DOHH2 (cell line): ENCODE data around the gene YBX2.

ENCODE experiments used
- H3F3A ChIP-seq: fragments of 200-600 bp; sonication (generic), shearing (Covaris generic); 2 replicates; pipeline ENCODE4 v1.6.0; 2016; ENCODE audit warnings: antibody characterized with exemption, mild to moderate bottlenecking; ENCODE audit not compliant: control insufficient read depth, insufficient read depth
- H3K27ac ChIP-seq: fragments of 200-600 bp; sonication (generic); 2 replicates; pipeline ENCODE4 v1.5.1; 2014; ENCODE audit warnings: low read depth, mild to moderate bottlenecking, low read length, moderate library complexity
- H3K27me3 ChIP-seq: fragments of 200-600 bp; sonication (generic); 2 replicates; pipeline ENCODE4 v1.6.1; 2014; ENCODE audit warnings: mild to moderate bottlenecking, low read length, mixed read lengths; ENCODE audit not compliant: control insufficient read depth
- H3K36me3 ChIP-seq: fragments of 200-600 bp; sonication (generic); 2 replicates; pipeline ENCODE4 v1.6.1; 2014; ENCODE audit warnings: mild to moderate bottlenecking, low read length, moderate library complexity, mixed read lengths; ENCODE audit not compliant: control insufficient read depth
- H3K4me1 ChIP-seq: fragments of 200-600 bp; sonication (generic); 2 replicates; pipeline ENCODE4 v1.6.1; 2014; ENCODE audit warnings: mild to moderate bottlenecking, low read length, mixed read lengths; ENCODE audit not compliant: control insufficient read depth
- H3K4me2 ChIP-seq: fragments of 200-600 bp; sonication (generic); 2 replicates; pipeline ENCODE4 v1.6.0; 2014; ENCODE audit warnings: mild to moderate bottlenecking, low read length, moderate library complexity
- H3K4me3 ChIP-seq: fragments of 200-600 bp; sonication (generic); 2 replicates; pipeline ENCODE4 v1.5.1; 2014; ENCODE audit warnings: mild to moderate bottlenecking, low read length, mixed read lengths
- H3K79me2 ChIP-seq: fragments of 200-600 bp; sonication (generic); 2 replicates; pipeline ENCODE4 v1.6.1; 2014; ENCODE audit warnings: mild to moderate bottlenecking, low read length, mixed read lengths; ENCODE audit not compliant: control insufficient read depth
- H3K9me2 ChIP-seq: fragments of 200-600 bp; sonication (generic); replicated peaks from 2 replicates; pipeline ENCODE4 v1.6.1; 2014; ENCODE audit warnings: mild to moderate bottlenecking, low read length, mixed read lengths; ENCODE audit not compliant: control insufficient read depth
- H3K9me3 ChIP-seq: fragments of 200-600 bp; sonication (generic); 2 replicates; pipeline ENCODE4 v1.6.1; 2014; ENCODE audit warnings: antibody characterized with exemption, low read length, mixed read lengths; ENCODE audit not compliant: control insufficient read depth, insufficient read depth
- H4K20me1 ChIP-seq: fragments of 200-600 bp; sonication (generic); 2 replicates; pipeline ENCODE4 v1.6.0; 2014; ENCODE audit warnings: low read depth, mild to moderate bottlenecking, antibody characterized with exemption, low read length, moderate library complexity; ENCODE audit not compliant: control insufficient read depth, insufficient read depth
- EZH2phosphoT487 ChIP-seq: fragments of 200-600 bp; sonication (generic); IDR thresholded peaks from 2 replicates; pipeline ENCODE4 v1.6.1; 2017; ENCODE audit warnings: borderline replicate concordance, mild to moderate bottlenecking, antibody characterized with exemption, low read length, moderate library complexity, mixed read lengths
- TF ChIP-seq, protein P1 (sequence below): fragments of 200-600 bp; sonication (generic); IDR thresholded peaks from one replicate; pipeline ENCODE4 v1.5.1; 2014; ENCODE audit warnings: antibody characterized with exemption, mild to moderate bottlenecking, low read depth, low read length; ENCODE audit not compliant: poor library complexity, severe bottlenecking

Gene YBX2

DNA sequence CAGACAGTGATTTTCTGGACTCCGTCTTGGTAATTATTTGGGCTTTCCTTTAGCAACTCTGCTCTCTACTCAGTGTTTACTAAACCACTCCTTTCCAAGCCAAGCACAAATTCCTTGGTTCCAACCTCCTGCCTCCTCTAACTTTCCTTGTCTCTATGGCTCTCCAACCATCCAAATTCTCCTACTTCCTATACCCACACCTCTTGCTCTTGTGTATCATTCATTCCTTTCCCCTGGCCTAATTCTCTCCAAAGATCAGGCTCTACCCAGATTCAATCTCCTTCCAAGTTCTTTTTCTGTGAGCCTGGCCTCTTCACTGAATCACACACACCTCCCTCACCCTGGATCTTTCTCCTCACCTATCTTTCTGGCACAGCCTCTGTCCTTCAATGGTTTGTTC lies 33.6 kb upstream of the YBX2 start:
- Histone ChIP-seq H3K27me3 (no peaks in the 10 kb centered on the region), H3K4me2 (peak overlapping the region; percentile 98), H3K4me3 (peak overlapping the region; percentile 100), H4K20me1 (no peaks in the 10 kb centered on the region), H3K27ac (peak overlapping the region; percentile 94; the same call in 1 of the 2 replicates), H3F3A (peaks cover 8% of the 10 kb centered on the region), H3K36me3 (peaks cover 41% of the 10 kb centered on the region), H3K79me2 (peaks cover 41% of the 10 kb centered on the region), H3K4me1 (peaks cover 48% of the 10 kb centered on the region), H3K9me2 (no peaks in the 10 kb centered on the region), H3K9me3 (no peaks in the 10 kb centered on the region)
- TF ChIP-seq, protein P1, sequence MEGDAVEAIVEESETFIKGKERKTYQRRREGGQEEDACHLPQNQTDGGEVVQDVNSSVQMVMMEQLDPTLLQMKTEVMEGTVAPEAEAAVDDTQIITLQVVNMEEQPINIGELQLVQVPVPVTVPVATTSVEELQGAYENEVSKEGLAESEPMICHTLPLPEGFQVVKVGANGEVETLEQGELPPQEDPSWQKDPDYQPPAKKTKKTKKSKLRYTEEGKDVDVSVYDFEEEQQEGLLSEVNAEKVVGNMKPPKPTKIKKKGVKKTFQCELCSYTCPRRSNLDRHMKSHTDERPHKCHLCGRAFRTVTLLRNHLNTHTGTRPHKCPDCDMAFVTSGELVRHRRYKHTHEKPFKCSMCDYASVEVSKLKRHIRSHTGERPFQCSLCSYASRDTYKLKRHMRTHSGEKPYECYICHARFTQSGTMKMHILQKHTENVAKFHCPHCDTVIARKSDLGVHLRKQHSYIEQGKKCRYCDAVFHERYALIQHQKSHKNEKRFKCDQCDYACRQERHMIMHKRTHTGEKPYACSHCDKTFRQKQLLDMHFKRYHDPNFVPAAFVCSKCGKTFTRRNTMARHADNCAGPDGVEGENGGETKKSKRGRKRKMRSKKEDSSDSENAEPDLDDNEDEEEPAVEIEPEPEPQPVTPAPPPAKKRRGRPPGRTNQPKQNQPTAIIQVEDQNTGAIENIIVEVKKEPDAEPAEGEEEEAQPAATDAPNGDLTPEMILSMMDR, result no peak
- TF ChIP-seq EZH2phosphoT487, result no peak

DNA sequence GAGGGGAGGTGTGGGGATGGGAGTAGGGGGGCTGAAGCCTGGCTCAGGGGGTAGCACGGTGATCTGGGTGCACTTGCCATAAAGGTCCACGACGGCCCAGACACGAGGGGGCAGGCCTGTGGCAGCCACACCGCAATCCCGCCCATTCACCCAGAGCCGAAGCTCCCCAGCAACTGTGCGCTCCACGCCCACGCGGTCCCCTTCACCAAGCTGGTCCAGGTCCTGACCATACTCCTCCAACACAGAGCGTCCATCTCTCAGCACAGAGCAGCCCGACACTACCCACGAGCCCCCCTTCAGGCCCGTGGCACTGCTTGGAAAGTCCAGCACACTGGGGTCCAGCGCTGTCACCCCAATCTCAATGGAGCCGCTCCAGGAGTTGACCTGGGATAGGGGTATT lies 33.1 kb upstream of the YBX2 start:
- Histone ChIP-seq H3K36me3 (peaks cover 46% of the 10 kb centered on the region), H3K4me2 (peak overlapping the region; percentile 98), H3K79me2 (peaks cover 41% of the 10 kb centered on the region), H3K4me3 (peak overlapping the region; percentile 100), H3F3A (peaks cover 8% of the 10 kb centered on the region), H4K20me1 (no peaks in the 10 kb centered on the region), H3K27me3 (no peaks in the 10 kb centered on the region), H3K9me3 (no peaks in the 10 kb centered on the region), H3K4me1 (peaks cover 43% of the 10 kb centered on the region), H3K27ac (no peak overlapping the region), H3K9me2 (no peaks in the 10 kb centered on the region)
- no peak for TF ChIP-seq EZH2phosphoT487
- TF ChIP-seq, protein P1, result no peak

DNA sequence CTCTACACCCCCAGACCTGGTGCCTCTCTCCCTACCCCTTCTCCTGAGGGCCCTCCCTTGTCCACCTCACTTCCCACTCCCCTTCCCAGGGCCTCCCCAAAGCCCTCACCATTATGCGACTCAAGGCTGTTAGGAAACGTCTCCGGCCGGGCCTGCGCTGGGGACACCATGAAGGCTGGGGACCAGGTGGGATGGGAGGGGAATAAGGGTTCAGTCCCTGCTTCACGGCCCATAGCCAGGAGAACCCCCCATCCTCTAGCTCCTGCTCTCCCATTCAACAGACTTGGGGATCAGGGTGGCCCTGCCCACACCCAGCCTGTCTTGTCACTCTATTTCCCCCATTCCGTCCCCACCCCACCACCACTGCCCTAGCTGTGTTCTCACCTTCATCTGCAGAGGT lies 32.6 kb upstream of the YBX2 start:
- Histone ChIP-seq H3K4me3 (no peak overlapping the region), H3K27ac (no peak overlapping the region), H3F3A (peaks cover 5% of the 10 kb centered on the region), H4K20me1 (no peaks in the 10 kb centered on the region), H3K27me3 (no peaks in the 10 kb centered on the region), H3K9me2 (no peaks in the 10 kb centered on the region), H3K79me2 (peaks cover 41% of the 10 kb centered on the region), H3K4me2 (peak overlapping the region; percentile 98; the same call in 1 of the 2 replicates), H3K4me1 (peaks cover 39% of the 10 kb centered on the region), H3K36me3 (peaks cover 51% of the 10 kb centered on the region), H3K9me3 (no peaks in the 10 kb centered on the region)
- TF ChIP-seq, protein P1, result no peak
- no peak for TF ChIP-seq EZH2phosphoT487

DNA sequence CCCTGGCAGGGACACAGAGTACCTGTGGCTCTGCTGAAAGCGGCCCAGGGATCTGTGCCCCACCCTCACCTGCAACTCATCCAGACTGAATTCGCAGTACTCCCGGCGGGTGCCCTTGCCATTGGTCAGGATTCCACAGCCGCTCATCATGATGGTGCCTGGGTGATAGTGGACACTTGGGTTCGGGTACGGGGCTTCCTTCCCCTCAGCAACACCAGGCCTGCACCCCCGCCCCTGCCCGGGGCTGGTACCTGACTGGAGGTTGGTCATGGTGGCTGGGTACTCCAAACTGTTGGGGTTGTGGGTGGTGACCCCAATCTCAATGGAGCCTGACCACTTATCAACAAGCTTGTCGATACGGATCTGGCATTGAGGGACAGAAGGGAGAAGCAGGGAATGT lies 31.7 kb upstream of the YBX2 start:
- TF ChIP-seq, protein P1, result no peak
- TF ChIP-seq EZH2phosphoT487, result no peak
- no peaks in the 10 kb centered on the region for H3K9me2 ChIP-seq
- no peak overlapping the region for H3K27ac ChIP-seq
- no peaks in the 10 kb centered on the region for H3K9me3 ChIP-seq
- peaks cover 41% of the 10 kb centered on the region for H3K79me2 ChIP-seq
- no peaks in the 10 kb centered on the region for H4K20me1 ChIP-seq
- H3K4me2 ChIP-seq, result no peak overlapping the region
- peaks cover 5% of the 10 kb centered on the region for H3F3A ChIP-seq
- peaks cover 59% of the 10 kb centered on the region for H3K36me3 ChIP-seq
- H3K4me3 ChIP-seq, result no peak overlapping the region
- peaks cover 30% of the 10 kb centered on the region for H3K4me1 ChIP-seq
- H3K27me3 ChIP-seq, result no peaks in the 10 kb centered on the region
